ENCODE data around the gene CFTR.

GRCh38 chr7:117590191-117590590 is 110.4 kb downstream of the CFTR start:
- no peak for TF ChIP-seq CTCF (conservative IDR thresholded peaks at IDR 0.05; ENCODE audit: low read depth, low read length)
- TF ChIP-seq SMC3 (IDR thresholded peaks at IDR 0.05; ENCODE audit: low read depth, low read length): no peak
- no peak for TF ChIP-seq USF2 (IDR thresholded peaks at IDR 0.05; ENCODE audit: low read depth, low read length)
- no peak for TF ChIP-seq POLR2A (IDR thresholded peaks at IDR 0.05; ENCODE audit: low read depth, low read length)
- TF ChIP-seq FOS (IDR thresholded peaks at IDR 0.05; ENCODE audit: low read depth, low read length): no peak
- TF ChIP-seq RCOR1 (IDR thresholded peaks at IDR 0.05; ENCODE audit: insufficient replicate concordance, low read length): no peak
- no peak for TF ChIP-seq RFX5 (IDR thresholded peaks at IDR 0.05; ENCODE audit: low read depth, low read length)
